ENCODE measurements around the gene PAPPA2.

GRCh38 chr1:176754676-176755075 is 291.7 kb downstream of the PAPPA2 start:
- TF ChIP-seq POLR2A (IDR thresholded peaks at IDR 0.05) (no peak), CTCF (IDR thresholded peaks at IDR 0.05) (no peak), EP300 (IDR thresholded peaks at IDR 0.05) (no peak)

Data from sigmoid colon (tissue), 4 donors.